Measurements from ENCODE around the gene PLEKHA7. TPM values are rescaled to one million over a fixed set of nuclear protein-coding genes. Genes with fewer than 3 reads are reported as not detected.

Gene PLEKHA7
- total RNA-seq, 6 experiments from 2014 or later: 12.7 to 26.7 (median 21.5) TPM

GRCh38 chr11:16853859-16854258 is 160.4 kb downstream of the PLEKHA7 start:
- WGBS (ENCODE audit: insufficient coverage, low coverage, low lambda C conversion rate, missing lambda C conversion rate): 79% methylated on average over 2 of the region's 2 CpGs

GRCh38 chr11:16853266-16853665 is 160.9 kb downstream of the PLEKHA7 start:
- DNase-seq (no peak), ATAC-seq (no peak)
- 82% methylated on average over 1 of the region's 1 CpG for WGBS (ENCODE audit: insufficient coverage, low coverage, low lambda C conversion rate, missing lambda C conversion rate)
- intact Hi-C loops (cut with DNase I): no loop called here
- peaks cover 0 to 35% (median 8%) of the 10 kb centered on the region in 4 donors for H3K36me3 ChIP-seq
- no peaks in the 10 kb centered on the region for H3K27me3 ChIP-seq
- TF ChIP-seq CTCF (IDR thresholded peaks at IDR 0.05) (no peak), POLR2A (IDR thresholded peaks at IDR 0.05) (no peak)
- no peak overlapping the region for H3K27ac ChIP-seq
- H3K4me3 ChIP-seq: no peak overlapping the region
- no peaks in the 10 kb centered on the region for H3K9me3 ChIP-seq
- H3K4me1 ChIP-seq: no peaks in the 10 kb centered on the region

More at GRCh38 chr11:16853859-16854258, 160.4 kb downstream of the PLEKHA7 start:
- TF ChIP-seq POLR2A (IDR thresholded peaks at IDR 0.05) (no peak), CTCF (IDR thresholded peaks at IDR 0.05) (no peak)
- Histone ChIP-seq H3K9me3 (no peaks in the 10 kb centered on the region), H3K4me1 (no peaks in the 10 kb centered on the region), H3K4me3 (no peak overlapping the region), H3K27me3 (no peaks in the 10 kb centered on the region), H3K36me3 (peaks cover 0 to 35% (median 8%) of the 10 kb centered on the region in 4 donors), H3K27ac (no peak overlapping the region)
- no peak for ATAC-seq
- DNase-seq: no peak
- intact Hi-C loops (cut with DNase I): no loop called here

GRCh38 chr11:16846305-16846704 is 167.9 kb downstream of the PLEKHA7 start:
- 88% methylated on average over 2 of the region's 2 CpGs for WGBS (ENCODE audit: insufficient coverage, low coverage, low lambda C conversion rate, missing lambda C conversion rate)
- H3K36me3 ChIP-seq: peaks cover 0 to 24% (median 2%) of the 10 kb centered on the region in 4 donors
- TF ChIP-seq CTCF (IDR thresholded peaks at IDR 0.05) (no peak), POLR2A (IDR thresholded peaks at IDR 0.05) (no peak)
- H3K4me1 ChIP-seq: peaks cover 0 to 19% (median 0%) of the 10 kb centered on the region in 4 donors
- intact Hi-C loops (cut with DNase I): no loop called here
- H3K9me3 ChIP-seq: no peaks in the 10 kb centered on the region
- H3K4me3 ChIP-seq: no peak overlapping the region
- H3K27ac ChIP-seq: no peak overlapping the region
- peak in 3 of 4 donors; percentile 17 to 66 (median 18) for ATAC-seq
- H3K27me3 ChIP-seq: no peaks in the 10 kb centered on the region
- DNase-seq: no peak

GRCh38 chr11:16844268-16844771 is 169.9 kb downstream of the PLEKHA7 start:
- peak; percentile 58 to 91 (median 72) for ATAC-seq
- no CpG with 5 or more reads among the region's 1 CpG for WGBS (ENCODE audit: insufficient coverage, low coverage, low lambda C conversion rate, missing lambda C conversion rate)
- no peaks in the 10 kb centered on the region for H3K9me3 ChIP-seq
- H3K4me1 ChIP-seq: peaks cover 0 to 19% (median 0%) of the 10 kb centered on the region in 4 donors
- no peak for TF ChIP-seq POLR2A (IDR thresholded peaks at IDR 0.05)
- no peak for TF ChIP-seq CTCF (IDR thresholded peaks at IDR 0.05)
- no peak overlapping the region for H3K4me3 ChIP-seq
- no peaks in the 10 kb centered on the region for H3K27me3 ChIP-seq
- DNase-seq: no peak
- H3K27ac ChIP-seq: no peak overlapping the region
- intact Hi-C loops (cut with DNase I): no loop called here
- peaks cover 0 to 26% (median 5%) of the 10 kb centered on the region in 4 donors for H3K36me3 ChIP-seq

- no peak for ATAC-seq
- H3K4me1 ChIP-seq: peaks cover 0 to 19% (median 0%) of the 10 kb centered on the region in 4 donors
- H3K36me3 ChIP-seq: peaks cover 0 to 24% (median 5%) of the 10 kb centered on the region in 4 donors
- H3K4me3 ChIP-seq: no peak overlapping the region
- intact Hi-C loops (cut with DNase I): no loop called here
- no peak overlapping the region for H3K27ac ChIP-seq
- no peaks in the 10 kb centered on the region for H3K9me3 ChIP-seq
- H3K27me3 ChIP-seq: no peaks in the 10 kb centered on the region
- DNase-seq: no peak
- TF ChIP-seq CTCF (IDR thresholded peaks at IDR 0.05) (no peak), POLR2A (IDR thresholded peaks at IDR 0.05) (no peak)
These were observed 170.9 kb downstream of the PLEKHA7 start for GRCh38 chr11:16843294-16843693.

All from right lobe of liver (tissue), 6 donors.